GM12878 (cell line): ENCODE results near the gene CARM1. TPM values are rescaled to one million over a fixed set of nuclear protein-coding genes. Genes with fewer than 3 reads are reported as not detected.

ENCODE experiments used
- ATAC-seq: fragments of 200-7000 bp; cut with Tn5 transposase; 3 replicates; pipeline ENCODE4 v1.9.1; 2020; ENCODE audit warnings: mild to moderate bottlenecking, moderate library complexity
- BruUV-seq: library from RNA; stranded (reverse); fragments of 400-500 nt; replicated peaks from 2 replicates; lab custom pipeline; 2021; lab: Mats Ljungman, UMichigan
- CTCF ChIA-PET: fragments of 300-600 bp; sonication (Branson Sonifier 250); formaldehyde crosslinking; extraction: SDS; loops from one replicate; lab custom pipeline; 2021; ENCODE audit warnings: inconsistent platforms; lab: Yijun Ruan, JAX
- POLR2A ChIA-PET: fragments of 350-600 bp; formaldehyde crosslinking; extraction: SDS; loops from one replicate; lab custom pipeline; 2021; ENCODE audit warnings: inconsistent platforms; lab: Charles Lee
- RAD21 ChIA-PET: fragments of 300-600 bp; sonication (Branson Sonifier 250); formaldehyde crosslinking; loops from one replicate; lab custom pipeline; 2023; ENCODE audit warnings: antibody characterized with exemption; ENCODE audit not compliant: unreplicated experiment; lab: Charles Lee
- SMC1A ChIA-PET: fragments of 300-600 bp; sonication (Branson Sonifier 250); formaldehyde crosslinking; loops from one replicate; lab custom pipeline; 2023; ENCODE audit not compliant: unreplicated experiment, uncharacterized antibody; lab: Charles Lee
- DNase-seq: peaks from one replicate; pipeline ENCODE4 v3.0.0-alpha.2; 2011; ENCODE audit warnings: low read depth, low spot score
- FAIRE-seq: peaks from 3 replicates; lab custom pipeline; 2011; peaks lifted over from hg19 to GRCh38; lab: Jason Lieb, UNC
- H2AFZ ChIP-seq: 2 replicates; pipeline ENCODE4 v1.6.0; 2011; ENCODE audit warnings: low read depth, low read length, control low read depth; ENCODE audit not compliant: control insufficient read depth
- H3K27ac ChIP-seq: 2 replicates; pipeline ENCODE4 v1.5.1; 2011; ENCODE audit warnings: control low read depth; ENCODE audit not compliant: control insufficient read depth, insufficient read depth
- H3K27me3 ChIP-seq, 2 experiments: replicated peaks in 1 of 2; 2 replicates each; pipeline versions ENCODE4 v1.6.0 to v1.6.1; 2011; ENCODE audit warnings: low read length in 1 of 2; ENCODE audit not compliant: control insufficient read depth in 2 of 2, insufficient read depth in 2 of 2
- H3K36me3 ChIP-seq, 2 experiments: 2 replicates each; pipeline ENCODE4 v1.5.1; 2011; ENCODE audit warnings: low read length in 1 of 2; ENCODE audit not compliant: control insufficient read depth in 2 of 2, insufficient read depth in 2 of 2
- H3K4me1 ChIP-seq: 2 replicates; pipeline ENCODE4 v1.6.1; 2011; ENCODE audit warnings: mild to moderate bottlenecking, low read length, moderate library complexity, mixed read lengths; ENCODE audit not compliant: control insufficient read depth, insufficient read depth
- H3K4me2 ChIP-seq: 2 replicates; pipeline ENCODE4 v1.6.0; 2011; ENCODE audit warnings: control low read depth; ENCODE audit not compliant: control insufficient read depth, insufficient read depth
- H3K4me3 ChIP-seq: fragments of 200-600 bp; sonication (generic); 2 replicates; pipeline ENCODE4 v1.5.1; 2016
- H3K79me2 ChIP-seq: 2 replicates; pipeline ENCODE4 v1.6.0; 2011; ENCODE audit warnings: low read length; ENCODE audit not compliant: control insufficient read depth, insufficient read depth
- H3K9ac ChIP-seq: 2 replicates; pipeline ENCODE4 v1.8.0; 2011; ENCODE audit warnings: low read length, control low read depth, mixed read lengths; ENCODE audit not compliant: control insufficient read depth, insufficient read depth
- H3K9me3 ChIP-seq: replicated peaks from 3 replicates; pipeline ENCODE4 v1.5.1; 2011; ENCODE audit warnings: mild to moderate bottlenecking, low read length; ENCODE audit not compliant: control insufficient read depth, insufficient read depth
- H4K20me1 ChIP-seq: 2 replicates; pipeline ENCODE4 v1.6.0; 2011; ENCODE audit not compliant: control insufficient read depth, insufficient read depth
- BHLHE40 ChIP-seq, 2 experiments: fragments of 450-650 bp in 1 of 2; IDR thresholded peaks; 2 replicates each; pipeline ENCODE4 v1.6.1; 2011 to 2017; ENCODE audit warnings: low read depth in 2 of 2, borderline replicate concordance in 1 of 2, improper control_type of control experiment in 1 of 2, low read length in 1 of 2, mild to moderate bottlenecking in 1 of 2
- MLLT1 ChIP-seq: fragments of 450-650 bp; IDR thresholded peaks from 2 replicates; pipeline ENCODE4 v1.6.1; 2016; ENCODE audit warnings: mild to moderate bottlenecking
- WGBS: methylation state at CpG from one replicate; pipeline ENCODE4 v1.1.6; 2016; ENCODE audit warnings: low lambda C conversion rate; ENCODE audit not compliant: insufficient replicate concordance, insufficient coverage; ENCODE audit errors: missing lambda C conversion rate; 5-methylcytosine and 5-hydroxymethylcytosine counted together
- in situ Hi-C: fragments of 300-500 bp; cut with MboI; formaldehyde crosslinking; loops from 9 replicates; pipeline ENCODE4 v1.14.3; 2018; ENCODE audit warnings: mixed read lengths
- intact Hi-C: fragments of 100-400 bp; cut with micrococcal nuclease; formaldehyde crosslinking; loops from one replicate; pipeline ENCODE4 v1.14.2; 2022; ENCODE audit not compliant: unreplicated experiment
- polyA plus RNA-seq, 11 experiments: library from polyadenylated mRNA; depleted of rRNA in 4 of 11; unstranded in 6 of 11; stranded (reverse) in 5 of 11; fragments of >200 nt; fragmentation: Nextera tagmentation in 4 of 11; fragmentation: Illumina TruSeq in 1 of 11; extraction: Ambion mirVana in 4 of 11; extraction: Trizol in 1 of 11; gene quantifications; 1 replicate in 1 of 11; 2 replicates in 10 of 11; pipeline versions ENCODE4 v1.2.1 to v1.2.3, GENCODE V29; 2011 to 2016; ENCODE audit warnings: inconsistent platforms in 2 of 11, missing spikeins in 2 of 11, low read depth in 1 of 11
- total RNA-seq, 4 experiments: library from RNA; depleted of rRNA in 3 of 4; stranded (reverse); fragments of >200 nt in 3 of 4; fragmentation: Illumina TruSeq in 1 of 4; extraction: Trizol in 1 of 4; gene quantifications; 2 replicates each; pipeline versions ENCODE4 v1.2.1 to v1.2.3, GENCODE V29; 2013 to 2021

The CARM1 gene
- total and polyA plus RNA-seq, 10 of the 15 experiments (the other 5 are each of a cell fraction or from before 2014, with no cell fraction given), result 0.45 to 116 (median 39.7) TPM

- in situ Hi-C loops, result no loop called here
- Histone ChIP-seq H2AFZ (no peak overlapping the region), H3K4me3 (peak overlapping the region; percentile 56), H3K27me3 (no peaks in the 10 kb centered on the region), H3K27ac (peak overlapping the region; percentile 60), H3K9me3 (no peaks in the 10 kb centered on the region), H4K20me1 (peaks cover 4% of the 10 kb centered on the region; the same call in 1 of the 2 replicates), H3K79me2 (peaks cover 91% of the 10 kb centered on the region), H3K36me3 (no peaks in the 10 kb centered on the region), H3K9ac (peak overlapping the region; percentile 30; the same call in 1 of the 2 replicates), H3K4me2 (peak overlapping the region; percentile 57), H3K4me1 (peaks cover 41% of the 10 kb centered on the region)
- POLR2A ChIA-PET, result interaction anchor here (0.5 to 1.9 kb wide), 7 partner anchors 9 to 124 kb away, joined by 3 to 15 read pairs (median 3); no protein-coding TSS in a partner anchor
- intact Hi-C loops, result no loop called here
- SMC1A ChIA-PET, result interaction anchor here (1.1 to 2.9 kb wide), 6 partner anchors 12 to 94 kb away, joined by 5 to 13 read pairs (median 6); no protein-coding TSS in a partner anchor
- BruUV-seq, result no TSS peak
- TF ChIP-seq BHLHE40 (IDR thresholded peaks at IDR 0.05; ENCODE audit: borderline replicate concordance in 1 of 2, low read depth in 2 of 2, low read length in 1 of 2) (no peak), MLLT1 (peak; percentile 9; the same call in 1 of the 2 replicates)
- CTCF ChIA-PET, result interaction anchor here (0.7 to 3.5 kb wide), 7 partner anchors 12 to 99 kb away, joined by 3 to 39 read pairs (median 5); no protein-coding TSS in a partner anchor
- RAD21 ChIA-PET, result interaction anchor here (1.0 to 3.5 kb wide), 3 partner anchors 12 to 25 kb away, joined by 3 to 30 read pairs (median 10); no protein-coding TSS in a partner anchor
- ATAC-seq (no peak), FAIRE-seq (no peak), DNase-seq (no peak)
- WGBS, result 96% methylated on average over 8 of the region's 8 CpGs
Observed at GRCh38 chr19:10966809-10967208, 95.5 kb downstream of the CARM1 start.
